Adrenal gland (tissue), 12 donors: ENCODE data around the gene MAN2A2. TPM values are rescaled to one million over a fixed set of nuclear protein-coding genes. Genes with fewer than 3 reads are reported as not detected.

Experiments used
- DNase-seq, 7 donors: peaks; one replicate each; pipeline ENCODE4 v3.0.0-alpha.2; 2019 to 2020
- H3K27ac ChIP-seq, 5 donors: fragments of 200-600 bp; sonication (generic) in 4 of 5; 1 replicate in 3 of 5; 2 replicates in 2 of 5; pipeline versions ENCODE4 v1.5.1 to v1.8.0; 2016 to 2020; ENCODE audit warnings: mild to moderate bottlenecking in 1 of 5
- H3K27me3 ChIP-seq: fragments of 200-600 bp; 2 replicates; pipeline ENCODE4 v1.8.0; 2021
- H3K36me3 ChIP-seq, 2 donors: fragments of 200-600 bp; replicated peaks in 1 of 2; 1 replicate in 1 of 2; 2 replicates in 1 of 2; pipeline versions ENCODE4 v1.5.1 to v1.8.0; 2018 to 2022
- H3K4me1 ChIP-seq, 2 donors: fragments of 200-600 bp; replicated peaks in 1 of 2; 1 replicate in 1 of 2; 2 replicates in 1 of 2; pipeline versions ENCODE4 v1.5.1 to v1.8.0; 2018 to 2021
- H3K4me3 ChIP-seq, 4 donors: fragments of 200-600 bp; sonication (generic) in 3 of 4; one replicate each; pipeline ENCODE4 v1.5.1; 2016 to 2018
- H3K9me3 ChIP-seq, 3 donors: fragments of 200-600 bp; sonication (generic) in 1 of 3; replicated peaks in 1 of 3; 1 replicate in 2 of 3; 2 replicates in 1 of 3; pipeline versions ENCODE4 v1.5.1 to v1.8.0; 2016 to 2021
- POLR2A ChIP-seq, 2 donors: fragments of 450-650 bp; IDR thresholded peaks; one replicate each; pipeline ENCODE4 v1.6.1; 2017; ENCODE audit warnings: antibody characterized with exemption in 2 of 2, mild to moderate bottlenecking in 2 of 2, moderate library complexity in 1 of 2
- WGBS, 4 donors: extraction: QIAGEN DNeasy Blood & Tissue Kit in 2 of 4; methylation state at CpG; one replicate each; pipeline versions ENCODE4 v1.1.5 to v1.1.7; 2013 to 2017; 5-methylcytosine and 5-hydroxymethylcytosine counted together
- intact Hi-C, 2 donors: fragments of 100-400 bp; cut with DNase I; formaldehyde crosslinking; loops; one replicate each; pipeline versions ENCODE4 v1.14.1 to v1.15.0; 2022 to 2023
- polyA plus RNA-seq, 3 donors: library from polyadenylated mRNA; stranded (reverse); fragments of 200-250 nt in 2 of 3; fragments of 350-450 nt in 1 of 3; fragmentation: Illumina TruSeq in 1 of 3; extraction: RNeasy Lipid Tissue Mini Kit (QIAGEN cat#74804) in 1 of 3; gene quantifications; one replicate each; pipeline ENCODE4 v1.2.3, GENCODE V29; 2013 to 2014
- total RNA-seq, 9 donors: library from RNA; depleted of rRNA in 4 of 9; stranded (reverse); fragments of >200 nt in 4 of 9; fragments of 120-200 nt in 1 of 9; fragmentation: NEBNext Ultra II Directional in 1 of 9; extraction: Animal tissue kit (Norgen Biotek cat#: 25700) in 1 of 9; gene quantifications; one replicate each; pipeline versions ENCODE4 v1.1.0 to v1.2.4, GENCODE V29; 2013 to 2023
- TF ChIP-seq, protein P1 (sequence below), 6 experiments: fragments of 450-650 bp in 4 of 6; fragments of 200-600 bp in 2 of 6; sonication (generic) in 1 of 6; IDR thresholded peaks; 1 replicate in 5 of 6; 2 replicates in 1 of 6; pipeline versions ENCODE4 v1.5.1 to v1.8.0; 2016 to 2021; ENCODE audit warnings: antibody characterized with exemption in 6 of 6, mild to moderate bottlenecking in 2 of 6, moderate library complexity in 1 of 6
- donor health status: healthy with polysubstance abuse.
- donor health status: Bipolar disorder and iron deficiency.
- donor health status: DM: yes; HTN: yes; CAD: no.
- donor health status: DM: no; HTN: no; CAD: no.
- donor health status: DM: no; HTN: no; CAD: no.
- donor health status: DM: yes; HTN: yes; CAD: no.

The MAN2A2 gene
- total and polyA plus RNA-seq, 12 donors, result 13.3 to 94.6 (median 64.6) TPM

DNA sequence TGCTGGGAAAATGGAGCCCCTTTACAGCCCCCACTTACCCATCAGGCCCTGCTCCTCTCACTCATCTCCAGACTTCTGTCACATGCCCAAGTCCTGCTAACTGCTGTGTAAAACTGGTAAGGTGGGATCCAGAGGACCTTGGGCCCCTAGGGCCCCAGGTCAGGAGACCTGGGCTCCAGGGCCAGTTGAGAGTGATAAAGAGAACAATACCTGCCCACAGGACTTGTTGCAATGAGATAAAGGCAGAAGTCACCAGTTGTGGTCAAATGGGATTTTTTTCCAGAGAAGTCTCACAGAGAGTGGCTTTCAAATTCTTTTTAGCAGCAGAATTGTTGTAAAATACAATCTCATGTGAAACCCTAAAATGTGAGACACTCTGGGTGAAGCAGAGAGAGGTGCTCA, 34.0 kb upstream of the MAN2A2 start:
- Histone ChIP-seq H3K9me3 (no peaks in the 10 kb centered on the region), H3K4me1 (peaks cover 26 to 41% of the 10 kb centered on the region in 2 donors), H3K27me3 (no peaks in the 10 kb centered on the region), H3K4me3 (no peak overlapping the region), H3K36me3 (no peaks in the 10 kb centered on the region), H3K27ac (peak overlapping the region in 4 of 5 donors; percentile 15 to 89 (median 64))
- intact Hi-C loops, result no loop called here
- TF ChIP-seq, protein P1, sequence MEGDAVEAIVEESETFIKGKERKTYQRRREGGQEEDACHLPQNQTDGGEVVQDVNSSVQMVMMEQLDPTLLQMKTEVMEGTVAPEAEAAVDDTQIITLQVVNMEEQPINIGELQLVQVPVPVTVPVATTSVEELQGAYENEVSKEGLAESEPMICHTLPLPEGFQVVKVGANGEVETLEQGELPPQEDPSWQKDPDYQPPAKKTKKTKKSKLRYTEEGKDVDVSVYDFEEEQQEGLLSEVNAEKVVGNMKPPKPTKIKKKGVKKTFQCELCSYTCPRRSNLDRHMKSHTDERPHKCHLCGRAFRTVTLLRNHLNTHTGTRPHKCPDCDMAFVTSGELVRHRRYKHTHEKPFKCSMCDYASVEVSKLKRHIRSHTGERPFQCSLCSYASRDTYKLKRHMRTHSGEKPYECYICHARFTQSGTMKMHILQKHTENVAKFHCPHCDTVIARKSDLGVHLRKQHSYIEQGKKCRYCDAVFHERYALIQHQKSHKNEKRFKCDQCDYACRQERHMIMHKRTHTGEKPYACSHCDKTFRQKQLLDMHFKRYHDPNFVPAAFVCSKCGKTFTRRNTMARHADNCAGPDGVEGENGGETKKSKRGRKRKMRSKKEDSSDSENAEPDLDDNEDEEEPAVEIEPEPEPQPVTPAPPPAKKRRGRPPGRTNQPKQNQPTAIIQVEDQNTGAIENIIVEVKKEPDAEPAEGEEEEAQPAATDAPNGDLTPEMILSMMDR (IDR thresholded peaks at IDR 0.05), result no peak
- DNase-seq, result no peak

DNA sequence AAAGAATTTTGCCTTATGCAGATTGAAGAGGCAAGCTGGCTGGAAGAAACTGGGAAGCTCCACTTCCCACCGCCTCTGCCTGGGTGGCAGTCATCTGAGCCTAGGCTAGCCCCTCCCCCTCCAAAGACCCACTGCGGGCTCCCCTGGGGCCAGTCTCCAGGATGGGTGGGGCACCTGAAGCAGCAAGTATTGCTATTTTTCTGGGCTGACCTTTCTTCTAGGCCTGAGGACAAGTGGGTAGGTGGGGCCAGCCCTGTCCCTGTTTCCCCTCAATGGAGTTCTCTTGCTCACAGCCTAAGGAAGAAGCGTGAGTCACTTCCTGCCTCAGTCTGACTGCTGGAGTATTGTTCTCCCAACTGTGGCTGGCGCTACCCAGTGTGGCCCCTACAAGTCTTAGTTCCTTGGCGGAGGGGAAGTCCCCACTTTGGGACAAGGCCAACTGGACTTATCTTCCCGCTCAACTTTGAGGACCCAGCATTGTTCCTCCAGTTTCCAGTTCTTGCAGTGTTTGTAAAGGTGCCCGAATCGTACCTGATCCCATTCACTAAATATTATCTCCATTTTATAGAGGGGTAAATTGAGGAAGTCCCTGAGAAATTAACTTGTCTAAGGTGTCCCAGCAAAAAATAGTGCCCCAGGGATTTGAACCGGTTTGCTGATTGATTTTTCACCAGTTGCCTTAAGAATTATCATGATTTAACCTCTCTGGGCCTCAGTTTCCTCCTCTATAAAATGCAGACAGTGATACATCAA, 33.3 kb upstream of the MAN2A2 start:
- H3K4me3 ChIP-seq, result peak overlapping the region in 1 of 4 donors; percentile 97
- WGBS, 4 donors, result 51 to 60% (median 55%) methylated on average over 6 to 9 of the region's 9 CpGs
- DNase-seq, result peak; percentile 50 to 86 (median 72)

DNA sequence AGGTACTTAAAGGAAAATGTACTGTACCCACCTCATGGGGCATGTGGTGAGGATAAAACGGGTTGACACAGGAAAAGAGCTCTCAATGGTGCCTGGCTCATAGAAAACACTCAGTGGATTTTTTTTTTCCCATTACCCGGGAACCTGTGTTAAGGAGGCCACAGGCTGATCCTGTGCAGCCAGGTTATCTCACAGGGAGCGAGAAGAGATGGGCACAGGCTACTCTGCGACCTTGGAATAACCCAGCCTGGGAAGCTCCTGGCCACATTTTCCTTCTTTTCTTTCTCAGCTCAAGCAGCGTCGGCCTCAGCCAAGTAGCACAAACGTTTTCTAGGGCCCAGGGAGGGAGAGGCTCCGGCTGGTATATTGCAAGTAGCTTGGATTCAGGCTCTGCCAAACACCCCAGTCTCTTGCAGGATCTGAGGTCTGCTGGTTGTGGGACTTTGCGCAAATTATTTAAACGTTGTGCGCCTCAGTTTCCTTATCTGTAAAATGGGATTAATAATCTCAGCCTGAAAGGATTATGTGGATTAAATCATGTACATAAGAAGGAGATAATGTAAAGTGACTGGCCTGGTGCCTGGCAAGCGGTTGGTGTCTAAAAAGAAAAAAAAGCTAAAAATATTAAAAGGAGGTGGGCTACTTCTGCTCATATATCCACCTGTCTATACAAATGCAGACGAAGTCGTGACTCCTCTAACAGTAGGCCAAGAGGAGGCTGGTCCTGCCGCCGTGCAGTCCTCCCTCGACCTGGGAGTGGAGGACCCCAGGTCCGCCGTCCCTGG, 32.6 kb upstream of the MAN2A2 start:
- 23 to 28% (median 25%) methylated on average over 19 of the region's 19 CpGs for WGBS, 4 donors
- DNase-seq, result no peak
- Histone ChIP-seq H3K4me1 (peaks cover 26 to 47% of the 10 kb centered on the region in 2 donors), H3K9me3 (no peaks in the 10 kb centered on the region), H3K27me3 (no peaks in the 10 kb centered on the region), H3K4me3 (peak overlapping the region in 3 of 4 donors; percentile 46 to 97 (median 75)), H3K27ac (peak overlapping the region in 4 of 5 donors; percentile 75 to 95 (median 88)), H3K36me3 (no peaks in the 10 kb centered on the region)
- intact Hi-C loops, result no loop called here
- peak in 1 of 2 donors; percentile 1 for TF ChIP-seq POLR2A (IDR thresholded peaks at IDR 0.05)
- TF ChIP-seq, protein P1 (IDR thresholded peaks at IDR 0.05), result peak in 1 of 6 experiments; percentile 4

More for the DNA sequence above, 33.3 kb upstream of the MAN2A2 start:
- Histone ChIP-seq H3K27ac (peak overlapping the region in 4 of 5 donors; percentile 38 to 89 (median 64)), H3K27me3 (no peaks in the 10 kb centered on the region), H3K36me3 (no peaks in the 10 kb centered on the region), H3K9me3 (no peaks in the 10 kb centered on the region), H3K4me1 (peaks cover 26 to 47% of the 10 kb centered on the region in 2 donors)
- intact Hi-C loops, result no loop called here
- TF ChIP-seq POLR2A (IDR thresholded peaks at IDR 0.05), result peak in 1 of 2 donors; percentile 20
- TF ChIP-seq, protein P1 (IDR thresholded peaks at IDR 0.05), result no peak

DNA sequence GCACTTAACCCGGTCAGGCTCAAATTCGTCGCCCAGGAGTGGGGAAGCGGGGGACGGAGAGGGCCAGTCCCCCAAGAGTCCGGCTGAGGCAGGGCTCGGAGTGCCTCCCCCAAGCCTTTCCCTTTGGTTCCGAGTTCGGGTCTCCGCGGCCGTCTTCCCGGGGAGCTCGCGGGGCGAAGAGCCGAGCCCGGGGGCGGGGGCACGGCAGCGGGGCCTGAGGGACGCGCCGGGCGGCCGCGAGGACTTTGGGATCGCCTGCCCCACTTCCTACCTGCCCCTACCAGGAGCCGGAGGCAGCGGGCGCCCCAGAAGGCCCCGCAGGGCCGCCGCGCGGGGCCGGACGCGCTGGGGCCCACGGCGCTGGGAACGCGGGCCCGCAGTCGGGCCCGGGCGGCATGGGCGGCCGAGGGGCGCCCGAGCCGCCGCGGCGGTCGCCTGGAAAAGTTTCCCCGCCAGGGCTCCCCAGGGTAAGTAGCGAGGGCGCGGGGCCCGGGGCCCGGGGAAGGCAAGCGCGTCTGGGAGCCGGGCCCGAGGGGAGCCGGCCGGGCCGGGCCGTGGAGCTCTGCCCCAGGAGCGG, 31.9 kb upstream of the MAN2A2 start:
- Histone ChIP-seq H3K4me1 (peaks cover 26 to 47% of the 10 kb centered on the region in 2 donors), H3K36me3 (peaks cover 0 to 6% of the 10 kb centered on the region in 2 donors), H3K4me3 (peak overlapping the region; percentile 54 to 97 (median 73)), H3K27ac (peak overlapping the region in 4 of 5 donors; percentile 75 to 95 (median 88)), H3K27me3 (no peaks in the 10 kb centered on the region), H3K9me3 (no peaks in the 10 kb centered on the region)
- intact Hi-C loops, result no loop called here
- peak in 1 of 2 donors; percentile 17 for TF ChIP-seq POLR2A (IDR thresholded peaks at IDR 0.05)
- TF ChIP-seq, protein P1 (IDR thresholded peaks at IDR 0.05), result no peak
- peak in 3 of 7 donors; percentile 26 to 45 (median 43) for DNase-seq
- 0 to 1% (median 0%) methylated on average over 7 to 70 of the region's 71 CpGs for WGBS, 4 donors
